ELF-1 (cell line): ENCODE measurements around the gene CBFA2T3.
"Not testable (repeated sequence)": the region's sequence is repeated elsewhere in the genome, so short reads cannot be mapped to it uniquely, and the experiment has no call there.

ENCODE experiments used
- DNase-seq: peaks from one replicate; pipeline ENCODE4 v3.0.0-alpha.2; 2016; ENCODE audit warnings: low read depth, low spot score

CBFA2T3 gene

DNA sequence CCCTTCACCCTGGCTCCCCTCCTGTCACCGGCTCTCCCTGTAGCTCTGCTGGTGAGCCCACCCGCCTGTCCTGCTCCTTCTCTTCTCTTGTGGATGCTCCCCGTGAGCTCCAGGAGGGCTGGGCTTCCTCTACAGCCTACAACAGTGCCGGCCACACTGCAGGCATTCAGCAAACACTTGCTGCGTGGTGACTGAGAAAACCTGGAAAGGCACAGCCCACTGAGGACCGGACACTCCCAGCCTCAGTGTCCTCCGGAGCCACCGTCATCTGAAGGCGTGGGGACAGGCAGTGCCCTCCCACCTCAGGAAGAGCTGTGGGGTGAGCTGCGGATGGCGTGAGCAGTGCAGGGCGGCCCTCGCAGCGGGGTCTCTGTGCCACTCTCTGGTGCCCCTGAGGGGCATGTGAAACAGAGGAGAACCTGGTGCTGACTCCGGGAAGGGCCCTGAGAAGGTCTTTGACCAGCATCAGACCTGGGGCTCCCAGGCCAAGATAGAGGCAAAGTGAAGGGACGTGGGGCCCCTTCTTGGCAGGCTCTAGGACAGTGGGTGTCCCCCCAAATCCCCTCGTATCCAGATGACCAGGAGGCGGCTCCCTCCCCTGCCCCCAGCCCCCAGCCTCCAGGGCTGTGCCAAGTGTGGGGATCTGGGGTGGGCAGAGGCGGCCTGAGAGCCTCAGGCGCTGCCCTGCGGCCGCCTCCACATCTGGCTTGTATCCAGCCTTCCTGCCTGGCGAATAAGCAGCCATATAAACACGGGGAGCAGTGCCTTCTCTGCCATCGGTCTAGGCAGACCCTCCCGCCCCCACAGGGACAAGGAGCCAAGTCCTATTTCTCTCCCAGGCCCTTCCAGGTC is 66.5 kb downstream of the CBFA2T3 start:
- DNase-seq, result no peak

DNA sequence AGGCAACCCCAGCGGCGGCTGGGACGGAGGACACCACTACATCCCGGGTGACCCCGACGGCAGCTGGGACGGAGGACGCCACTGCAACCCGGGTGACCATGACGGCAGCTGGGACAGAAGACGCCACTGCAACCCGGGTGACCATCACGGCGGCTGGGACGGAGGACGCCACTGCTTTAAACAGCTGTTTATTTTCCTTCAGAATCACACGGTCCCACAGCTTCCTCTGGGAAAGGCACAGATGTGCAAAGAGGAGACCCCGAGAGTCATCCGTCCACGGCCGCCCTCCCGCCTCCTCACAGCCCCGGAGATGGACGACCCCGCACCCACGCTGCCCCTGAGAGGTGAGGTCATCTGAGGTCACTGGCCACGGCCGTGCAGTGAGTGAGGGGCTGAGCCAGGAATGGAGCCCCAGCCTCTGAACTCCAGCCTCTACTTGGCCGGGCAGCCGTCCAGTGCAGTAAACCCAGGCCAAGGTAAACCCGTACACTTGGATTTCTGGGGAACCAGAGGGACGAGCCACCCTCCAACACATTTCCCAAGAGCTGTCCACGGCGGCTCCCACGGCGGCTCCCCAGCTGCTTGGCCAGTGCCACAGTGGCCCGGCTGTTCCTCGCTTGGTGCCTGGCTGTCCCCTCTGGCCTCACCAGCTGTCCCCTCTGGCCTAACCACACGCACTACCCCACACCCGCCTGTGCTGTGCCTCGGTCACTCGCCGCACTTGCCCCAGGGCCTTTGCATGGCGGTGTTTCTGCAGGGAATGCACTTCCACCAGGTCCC is 67.4 kb downstream of the CBFA2T3 start:
- DNase-seq, result no peak

DNA sequence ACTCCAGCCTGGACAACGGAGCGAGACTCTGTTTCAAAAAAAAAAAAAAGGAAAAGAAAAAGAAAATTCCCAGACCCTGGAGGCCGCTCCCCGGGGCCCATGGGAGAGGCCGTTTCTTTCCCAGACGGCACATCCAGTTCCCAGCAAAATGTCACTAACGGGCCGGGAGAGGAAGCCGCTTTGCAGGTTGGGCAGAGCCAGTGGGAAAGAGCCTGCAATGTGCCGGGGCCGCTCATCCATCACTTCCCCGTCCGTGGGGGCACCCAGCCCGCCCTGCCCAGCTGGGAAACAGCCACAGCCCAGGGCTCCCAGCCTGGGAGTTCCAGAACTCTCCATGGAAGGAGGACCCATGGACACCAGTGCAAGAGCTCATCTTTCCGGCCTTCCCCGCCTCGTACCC is 68.7 kb downstream of the CBFA2T3 start:
- no peak for DNase-seq

DNA sequence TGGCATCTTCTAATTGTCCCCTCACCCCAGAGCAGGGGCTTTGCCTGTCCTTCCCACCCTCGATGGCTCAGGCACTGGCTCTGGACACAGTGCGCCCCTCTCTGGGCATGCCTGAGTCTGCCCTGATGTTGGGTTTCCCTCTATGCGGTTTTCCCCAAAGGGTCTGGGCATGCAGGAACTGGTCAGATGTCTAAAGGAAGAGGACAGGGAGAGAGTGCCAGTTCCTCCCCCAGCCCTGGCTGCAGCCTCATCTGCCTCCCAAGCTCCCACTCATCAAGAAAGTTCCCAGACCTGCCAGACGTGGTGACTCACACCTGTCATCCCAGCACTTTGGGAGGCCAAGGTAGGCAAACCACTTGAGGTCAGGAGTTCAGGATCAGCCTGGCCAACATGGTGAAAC is 69.2 kb downstream of the CBFA2T3 start:
- DNase-seq, result no peak

DNA sequence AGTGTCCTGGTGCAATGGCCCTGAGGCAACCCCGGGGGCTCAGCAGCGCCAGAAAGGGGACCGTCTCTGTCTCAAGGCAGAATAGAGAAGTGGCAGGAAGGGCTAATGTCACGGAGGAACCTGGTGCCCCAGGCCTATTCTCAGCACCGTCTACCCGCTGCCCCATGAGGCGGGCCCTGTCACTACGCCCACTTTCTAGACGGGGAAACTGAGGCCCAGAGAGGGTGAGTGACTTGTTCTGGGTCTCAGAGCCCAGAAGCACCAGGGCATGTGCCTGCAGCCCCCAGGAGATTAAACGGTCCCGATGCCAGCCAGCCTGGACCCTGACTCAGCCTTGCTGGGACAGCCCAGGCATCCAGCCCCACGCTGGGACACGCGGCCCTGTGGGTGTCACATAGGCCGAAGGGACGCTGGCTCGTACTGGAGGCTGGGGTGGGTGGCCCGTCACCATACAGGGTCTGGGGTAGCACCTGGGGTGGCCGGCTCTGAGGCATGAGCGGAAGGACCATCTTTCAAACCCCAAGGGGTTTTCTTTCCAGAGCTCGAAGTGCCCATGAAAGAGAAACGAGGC is 70.4 kb downstream of the CBFA2T3 start:
- DNase-seq, result no peak

DNA sequence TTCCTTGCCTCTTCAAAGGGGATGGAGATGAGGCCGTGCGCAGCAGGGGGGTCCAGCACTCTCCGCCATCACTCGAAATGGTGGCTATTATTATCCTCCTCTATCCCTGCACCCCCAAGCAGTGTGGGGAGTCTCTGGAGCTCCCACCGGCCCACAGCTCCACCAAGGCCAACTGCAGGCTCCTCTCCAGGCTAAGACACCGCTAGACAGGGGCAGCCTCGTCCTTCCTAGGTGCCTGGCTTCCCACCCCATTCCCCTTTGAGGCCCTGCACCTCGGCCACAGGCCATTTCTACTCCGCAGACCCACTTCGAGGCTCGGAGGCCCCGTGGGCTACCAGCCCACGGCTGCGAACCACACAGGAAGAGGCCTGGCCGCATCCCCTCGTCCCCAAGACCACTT is 71.0 kb downstream of the CBFA2T3 start:
- DNase-seq, result no peak

DNA sequence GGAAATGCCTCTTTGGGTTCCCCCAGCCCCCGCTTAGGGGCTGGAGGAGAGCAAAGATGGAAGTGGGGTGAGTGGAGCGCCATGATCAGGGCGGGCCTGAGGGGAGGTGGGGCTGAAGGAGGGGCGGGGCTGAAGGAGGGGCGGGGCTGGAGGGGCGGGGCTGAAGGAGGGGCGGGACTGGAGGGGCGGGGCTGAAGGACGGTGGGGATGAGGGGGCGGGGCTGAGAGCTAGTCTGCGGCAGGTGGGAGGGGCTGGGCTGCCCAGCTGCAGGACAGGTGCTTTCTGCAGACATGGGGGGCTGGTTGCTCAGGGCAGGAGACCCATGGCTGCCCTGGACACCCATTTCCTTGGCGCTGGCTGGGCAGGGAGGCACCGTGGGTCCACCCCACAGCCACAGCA is 71.4 kb downstream of the CBFA2T3 start:
- DNase-seq, result no peak

DNA sequence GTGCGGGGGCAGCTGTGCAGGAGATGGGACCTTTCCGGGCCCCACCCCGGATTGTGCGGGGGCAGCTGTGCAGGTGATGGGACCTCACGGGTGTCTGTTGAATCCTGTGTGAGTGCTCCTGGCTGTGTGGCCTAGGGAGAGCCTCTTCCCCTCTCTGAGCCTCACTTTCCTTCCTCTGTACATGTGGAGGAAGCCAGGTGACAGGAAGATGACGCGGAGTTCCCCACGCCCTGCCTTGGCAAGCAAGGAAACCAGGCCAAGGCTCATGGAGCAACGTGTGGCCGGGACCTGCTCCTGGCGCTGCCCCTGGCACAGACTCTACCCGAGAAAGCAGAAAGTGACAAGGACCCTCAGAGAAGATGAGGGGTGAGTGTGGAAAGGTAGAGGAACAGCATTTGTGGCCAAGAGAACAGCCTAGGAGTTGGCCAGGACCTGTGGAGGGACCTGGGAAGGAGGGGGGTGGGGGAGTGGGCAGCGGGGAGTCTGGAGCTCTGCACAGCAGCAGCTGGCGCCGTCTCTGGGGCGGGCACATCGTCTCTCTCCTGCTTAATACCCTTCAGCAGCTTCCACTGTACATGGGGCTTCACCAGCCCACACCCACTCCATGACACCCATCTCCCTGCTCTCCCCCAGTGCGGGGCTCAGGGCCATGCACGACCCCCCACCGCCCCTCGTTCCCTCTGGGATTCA is 72.2 kb downstream of the CBFA2T3 start:
- DNase-seq, result no peak

DNA sequence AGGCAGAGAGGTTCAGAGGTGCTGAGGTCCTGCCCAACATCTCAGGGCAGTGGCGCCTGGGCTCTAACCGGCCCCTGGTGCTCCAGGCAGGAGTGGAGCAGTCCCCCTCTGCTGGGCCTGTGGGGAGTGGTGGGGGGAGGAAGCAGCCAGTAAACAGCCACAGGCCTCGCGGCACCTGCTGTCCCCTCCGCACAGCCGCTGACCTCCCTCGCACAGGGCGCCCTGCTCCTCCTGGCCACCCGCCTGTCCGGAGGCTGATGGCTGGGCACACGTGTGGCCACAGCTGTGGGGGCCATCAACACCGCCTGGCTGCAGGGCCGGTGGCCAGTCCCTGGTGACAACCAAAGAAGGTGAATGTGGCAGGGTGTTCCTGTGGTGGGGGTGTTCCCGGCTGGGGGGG is 73.7 kb downstream of the CBFA2T3 start:
- DNase-seq, result no peak

DNA sequence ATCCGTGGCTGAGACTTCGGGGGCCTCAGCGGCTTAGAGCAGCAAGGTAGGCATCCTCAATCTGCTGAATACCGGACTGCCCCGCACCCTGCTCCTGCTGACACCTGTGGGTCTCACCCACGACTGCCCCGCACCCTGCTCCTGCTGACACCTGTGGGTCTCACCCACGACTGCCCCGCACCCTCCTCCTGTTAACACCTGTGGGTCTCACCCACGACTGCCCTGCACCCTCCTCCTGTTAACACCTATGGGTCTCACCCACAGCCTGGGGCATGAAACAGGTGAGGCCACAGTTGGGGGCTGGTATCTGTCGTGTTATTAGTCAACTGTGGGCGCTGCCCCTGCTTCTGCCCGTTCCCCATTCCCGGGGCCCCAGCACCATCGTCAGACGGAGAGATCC is 74.3 kb downstream of the CBFA2T3 start:
- no peak for DNase-seq

DNA sequence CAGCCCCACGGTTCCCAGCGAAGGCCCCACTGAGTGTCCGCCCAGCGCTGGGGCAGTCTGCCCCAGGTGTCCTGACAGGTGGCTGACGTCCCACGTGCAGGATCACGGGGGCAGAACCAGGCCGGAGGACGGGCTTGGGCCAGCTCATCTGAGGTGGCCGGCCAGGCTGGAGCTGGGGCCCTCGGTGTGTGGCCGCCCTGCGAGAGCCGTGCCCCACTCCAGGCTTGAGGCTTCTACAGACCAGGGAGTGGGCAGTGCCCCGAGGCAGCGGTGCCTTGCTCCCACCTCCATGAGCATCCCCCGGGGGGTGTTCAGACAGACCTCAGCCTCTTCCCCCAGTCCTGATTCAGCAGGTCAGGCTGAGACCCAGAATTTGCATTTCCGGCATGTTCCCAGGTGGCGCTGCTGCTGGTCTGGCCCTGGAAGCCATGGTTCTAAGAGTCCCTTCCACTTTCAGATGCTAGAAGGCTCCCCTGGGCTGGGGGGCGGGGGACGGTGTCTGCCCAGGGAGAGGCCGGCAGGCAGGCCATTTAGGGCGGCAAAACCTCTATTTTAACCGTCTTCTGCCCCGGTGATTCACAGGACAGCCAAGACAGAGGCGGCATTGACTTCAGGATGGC is 75.2 kb downstream of the CBFA2T3 start:
- peak; percentile 60 for DNase-seq

DNA sequence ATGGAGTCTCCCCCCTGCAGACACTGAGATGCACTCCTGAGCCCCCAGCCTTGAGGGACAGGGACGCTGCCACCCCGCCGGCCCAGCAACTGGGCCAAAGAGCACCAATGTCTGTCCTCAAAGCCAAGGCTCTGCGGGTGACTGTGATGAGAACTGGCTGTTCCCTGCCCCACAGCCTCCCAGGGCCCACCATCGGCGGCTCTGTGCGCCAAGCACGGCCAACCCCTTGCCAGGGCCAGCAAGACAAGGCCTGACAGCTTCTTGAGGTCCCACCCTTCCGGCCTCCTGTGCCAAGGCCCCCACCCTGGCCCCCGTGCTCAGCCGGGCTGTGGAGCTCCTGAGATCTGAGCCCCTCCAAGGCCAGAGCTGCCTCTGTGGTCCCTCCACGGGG is 76.3 kb downstream of the CBFA2T3 start:
- no peak for DNase-seq

DNA sequence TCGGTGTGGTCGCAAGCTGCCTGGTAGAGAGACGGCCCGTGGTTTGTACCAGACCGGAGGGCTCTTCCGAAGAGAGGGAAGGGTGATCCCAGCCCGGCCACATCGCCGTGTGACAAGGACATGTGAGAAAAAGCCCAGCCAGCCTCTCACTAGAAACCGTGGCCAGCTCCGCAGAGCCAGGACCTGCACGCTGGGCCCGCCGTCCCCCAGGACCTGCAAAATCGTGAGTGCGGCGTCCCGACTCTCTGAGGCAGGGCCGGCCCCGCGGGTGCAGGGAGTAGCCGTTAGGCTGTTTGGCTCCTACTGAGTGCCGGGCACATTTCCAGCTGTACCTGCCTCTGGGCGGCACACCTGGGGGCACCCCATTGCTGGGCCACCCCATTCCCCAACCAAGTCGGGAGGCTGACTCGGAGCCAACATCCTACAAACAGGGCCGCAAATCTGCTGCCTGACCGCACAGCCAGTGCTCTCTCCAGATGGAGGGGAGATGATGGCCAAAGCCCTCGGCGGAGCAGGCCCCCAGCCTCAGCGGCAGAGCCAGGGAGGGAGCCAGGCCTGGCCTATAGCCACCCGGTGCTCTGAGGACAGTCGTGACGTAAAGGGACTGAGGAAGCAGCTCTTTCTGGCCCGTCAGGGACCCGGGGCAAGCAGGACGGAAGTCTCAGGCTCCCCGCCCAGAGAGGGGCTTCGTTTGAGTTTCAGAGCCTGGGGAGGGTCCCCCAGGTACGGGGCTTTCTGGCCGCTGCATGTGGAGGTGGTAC is 76.9 kb downstream of the CBFA2T3 start:
- no peak for DNase-seq

DNA sequence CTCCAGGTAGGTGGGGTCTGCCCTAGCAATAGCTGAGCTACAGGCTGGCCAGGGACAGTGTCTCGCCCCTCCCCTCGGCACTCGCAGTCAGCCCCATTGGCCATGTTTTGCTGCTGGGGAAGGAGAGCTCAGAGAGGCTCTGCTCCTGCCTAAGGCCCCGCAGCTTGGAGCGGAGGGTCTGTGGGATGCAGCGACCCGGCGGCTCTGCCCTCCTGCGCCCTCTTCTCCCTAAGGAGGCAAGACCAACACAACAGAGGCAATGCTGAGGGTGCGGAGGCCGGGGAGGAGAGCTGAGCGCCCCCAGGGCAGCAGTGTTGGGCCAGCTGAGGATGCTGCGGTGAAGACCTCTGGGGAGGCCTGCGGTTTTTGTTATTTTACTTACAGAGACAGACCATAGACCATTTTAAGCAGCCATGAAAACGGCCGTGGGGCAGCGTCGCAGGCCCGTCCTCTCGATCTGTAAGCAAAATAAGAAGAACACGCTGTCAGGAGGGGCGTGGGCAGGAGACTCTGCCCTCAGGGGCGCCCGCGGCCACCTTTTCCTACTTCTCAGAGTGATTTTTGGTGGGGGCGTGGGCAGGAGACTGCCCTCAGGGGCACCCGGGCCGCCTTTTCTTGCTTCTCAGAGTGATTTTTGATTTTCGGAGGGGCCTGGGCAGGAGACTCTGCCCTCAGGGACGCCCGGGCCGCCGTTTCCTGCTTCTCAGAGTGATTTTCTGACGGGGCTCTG is 79.1 kb downstream of the CBFA2T3 start:
- no peak for DNase-seq

DNA sequence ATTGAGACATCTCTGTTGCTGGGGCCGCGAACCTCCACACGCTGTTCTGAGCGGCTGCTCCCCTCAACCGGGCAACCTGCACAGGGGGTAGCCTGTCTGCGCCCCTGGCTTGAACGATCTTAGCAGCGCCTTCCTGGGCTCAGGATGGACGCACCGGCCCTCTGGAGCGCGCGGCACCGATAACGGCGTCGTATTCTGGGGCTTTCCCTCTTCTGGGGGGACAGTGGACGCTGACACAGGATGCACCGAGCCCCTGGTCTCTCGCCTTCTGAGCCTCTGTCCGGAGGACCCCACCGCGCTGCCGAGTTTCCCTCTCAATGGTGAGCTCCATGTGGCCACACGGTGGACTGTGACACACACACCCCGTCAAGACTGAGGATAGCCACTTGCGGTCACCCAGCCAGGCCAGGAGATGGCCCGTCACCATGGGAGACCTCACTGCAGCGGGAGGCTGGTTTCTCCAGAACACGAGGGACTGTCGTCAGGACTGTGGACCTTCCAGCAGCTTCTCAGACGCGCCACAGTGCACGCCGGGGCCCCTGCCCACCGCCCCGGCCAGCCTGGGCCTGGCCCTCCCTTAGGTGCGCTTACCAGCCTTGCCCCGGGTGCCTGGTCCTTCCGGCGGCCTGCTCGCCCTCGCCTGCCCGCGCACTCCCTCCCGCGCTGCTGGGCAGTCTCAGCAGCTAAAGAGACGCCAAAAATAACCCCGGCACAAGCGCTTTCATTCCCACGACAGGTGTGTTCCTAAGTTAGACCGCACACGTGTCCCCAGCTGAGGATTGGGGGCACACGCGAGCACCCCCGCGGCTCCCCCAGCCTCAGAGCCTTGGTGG is 80.6 kb downstream of the CBFA2T3 start:
- DNase-seq, result no peak

DNA sequence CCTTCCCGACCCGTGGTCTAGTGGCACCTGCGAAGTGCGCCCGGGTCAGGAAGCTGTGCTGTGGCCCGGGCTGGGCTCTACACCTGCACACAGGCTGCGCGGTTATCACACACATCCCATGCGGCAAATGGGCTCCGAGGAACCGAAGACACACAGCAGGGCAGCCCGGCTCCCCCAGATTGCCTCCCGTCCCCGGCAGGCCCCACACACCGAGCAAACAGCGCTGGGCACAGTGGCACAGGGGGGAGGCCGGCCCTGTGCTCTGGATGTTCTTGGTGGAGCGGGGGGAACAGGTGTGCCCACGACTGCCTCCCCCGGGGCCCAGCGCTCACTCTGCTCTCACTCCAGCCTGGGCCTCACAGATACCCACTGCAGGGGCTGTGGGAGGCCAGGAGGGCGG is 81.7 kb downstream of the CBFA2T3 start:
- DNase-seq, result no peak

DNA sequence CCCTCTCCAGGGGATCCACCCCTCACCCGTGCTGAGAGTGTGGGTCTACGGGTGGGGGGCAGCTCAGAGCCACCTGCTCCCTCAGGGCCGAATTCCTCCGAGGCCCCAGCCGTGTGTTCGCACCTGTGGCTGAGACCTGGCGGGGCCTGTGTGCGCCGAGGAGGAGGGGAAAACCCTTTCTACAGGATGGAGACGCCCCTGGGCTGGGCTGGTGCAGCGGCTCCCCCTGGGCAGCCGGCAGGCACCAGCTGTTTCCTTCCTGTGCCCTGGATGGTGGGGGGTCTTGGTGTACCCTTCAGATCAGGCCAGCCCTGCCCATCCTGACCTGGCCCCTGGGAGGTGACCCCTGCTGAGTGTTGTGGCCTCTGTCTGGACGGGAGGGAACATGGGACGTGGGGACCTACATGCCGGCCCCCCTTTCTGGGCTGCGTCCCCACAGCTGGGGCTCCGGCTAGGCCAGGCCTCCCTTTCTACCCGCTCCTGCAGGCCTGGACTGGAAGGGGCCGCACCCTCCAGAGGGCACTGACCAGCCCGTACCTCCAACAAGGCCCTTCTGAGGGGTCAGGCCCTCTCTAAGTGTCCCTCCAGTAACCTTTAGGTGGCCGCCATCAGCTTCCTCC is 82.2 kb downstream of the CBFA2T3 start:
- DNase-seq, result no peak

DNA sequence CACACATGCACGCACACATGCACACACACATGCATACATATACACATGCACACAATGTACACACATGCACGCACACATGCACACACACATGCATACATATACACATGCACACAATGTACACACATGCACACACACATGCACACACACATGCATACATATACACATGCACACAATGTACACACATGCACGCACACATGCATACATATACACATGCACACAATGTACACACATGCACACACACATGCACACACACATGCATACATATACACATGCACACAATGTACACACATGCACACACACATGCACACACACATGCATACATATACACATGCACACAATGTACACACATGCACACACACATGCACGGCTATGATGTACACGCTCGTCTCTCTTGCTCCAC is 82.7 kb downstream of the CBFA2T3 start:
- not testable (repeated sequence) for DNase-seq
